GF-D8 (cell line): ENCODE data around the gene EPS8L3.
"Not testable (repeated sequence)": the region's sequence is repeated elsewhere in the genome, so short reads cannot be mapped to it uniquely, and the experiment has no call there.

Experiments
- DNase-seq: peaks from one replicate; lab custom pipeline; 2025; lab: John Stamatoyannopoulos, UW

EPS8L3 gene

DNA sequence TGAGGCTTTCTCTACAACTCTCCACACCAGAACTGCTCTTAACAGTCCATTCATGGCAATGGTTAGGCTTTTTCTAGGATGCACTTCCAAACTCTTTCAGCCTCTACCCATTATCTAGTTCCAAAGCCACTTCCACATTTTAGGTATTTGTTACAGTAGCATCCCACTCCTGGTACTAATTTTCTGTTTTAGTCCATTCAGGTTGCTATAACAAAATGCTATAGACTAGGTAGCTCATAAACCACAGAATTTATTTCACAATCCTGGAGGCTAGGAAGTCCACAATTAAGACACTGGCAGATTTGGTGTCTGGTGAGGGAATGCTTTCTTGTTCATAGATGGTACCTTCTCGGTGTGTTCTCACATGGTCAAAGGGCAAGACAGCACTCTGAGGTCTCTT lies 17.3 kb upstream of the EPS8L3 start:
- DNase-seq, result no peak

DNA sequence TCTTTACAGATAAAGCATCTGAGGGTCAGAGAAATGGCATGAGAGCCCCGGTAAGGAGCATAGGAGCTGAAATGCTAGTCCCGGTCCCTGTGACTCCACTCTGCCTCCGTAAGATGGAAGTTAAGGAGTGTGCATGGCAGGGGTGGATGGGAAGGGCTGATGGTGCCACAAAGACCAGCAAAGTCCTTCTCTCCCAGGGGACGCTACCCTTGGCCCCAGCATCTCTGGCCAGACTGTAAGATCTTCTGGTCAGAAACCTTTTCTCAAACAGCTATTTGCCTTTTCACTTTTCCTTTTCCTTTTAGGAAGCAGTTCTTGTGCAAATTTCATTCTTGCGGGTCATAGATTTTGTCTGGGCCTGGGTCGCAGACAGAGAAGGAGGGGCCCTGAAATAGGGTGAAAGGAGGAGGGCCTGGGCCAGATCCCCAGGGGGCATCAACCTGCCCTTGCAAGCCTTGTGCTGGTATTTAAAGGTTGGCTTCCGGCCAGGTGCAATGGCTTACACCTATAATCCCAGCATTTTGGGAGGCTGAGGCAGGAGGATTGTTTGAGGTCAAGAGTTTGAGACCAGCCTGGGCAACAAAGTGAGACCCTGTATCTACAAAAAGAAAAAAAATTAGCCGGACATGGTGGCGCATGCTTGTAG lies 14.4 kb upstream of the EPS8L3 start:
- no peak for DNase-seq

DNA sequence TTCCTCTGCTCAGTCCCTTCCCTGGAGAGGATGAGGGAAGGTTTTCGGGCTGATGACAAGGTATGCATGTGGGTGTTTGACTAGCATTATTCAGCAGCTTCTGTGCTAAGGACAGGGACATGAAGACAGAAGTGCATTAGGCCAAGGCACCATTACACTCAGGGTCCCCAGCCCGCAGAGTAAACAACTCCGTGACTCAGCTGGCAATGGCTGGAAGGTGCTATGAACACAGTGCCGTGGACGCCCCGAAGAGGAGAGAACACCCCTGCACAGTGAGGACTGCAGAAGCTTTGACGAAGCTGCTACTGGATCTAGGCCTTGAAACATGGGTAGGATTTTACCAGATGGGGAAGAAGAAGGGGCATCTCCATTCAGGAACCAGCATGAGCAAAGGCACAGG lies 13.7 kb upstream of the EPS8L3 start:
- DNase-seq, result no peak

DNA sequence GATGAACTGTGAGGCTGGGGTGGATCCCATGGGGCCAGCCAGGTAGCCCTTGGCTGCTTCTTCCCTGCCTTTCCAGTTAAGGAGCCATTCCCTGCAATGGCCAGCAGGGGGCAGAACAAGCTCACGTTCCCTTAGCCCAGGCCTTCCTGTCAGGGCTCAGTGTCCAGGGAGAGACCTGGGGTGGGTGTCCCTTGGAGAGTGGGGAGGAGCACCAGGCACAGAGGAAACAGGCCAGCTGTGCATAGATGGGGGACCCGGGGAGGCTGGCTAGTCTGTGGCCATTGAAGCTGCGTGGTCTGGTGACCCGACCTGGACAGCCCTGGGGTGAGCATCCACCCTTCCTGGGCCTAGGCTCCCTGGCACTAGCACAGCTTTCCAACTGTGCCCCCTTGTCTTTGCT lies 13.2 kb upstream of the EPS8L3 start:
- no peak for DNase-seq

DNA sequence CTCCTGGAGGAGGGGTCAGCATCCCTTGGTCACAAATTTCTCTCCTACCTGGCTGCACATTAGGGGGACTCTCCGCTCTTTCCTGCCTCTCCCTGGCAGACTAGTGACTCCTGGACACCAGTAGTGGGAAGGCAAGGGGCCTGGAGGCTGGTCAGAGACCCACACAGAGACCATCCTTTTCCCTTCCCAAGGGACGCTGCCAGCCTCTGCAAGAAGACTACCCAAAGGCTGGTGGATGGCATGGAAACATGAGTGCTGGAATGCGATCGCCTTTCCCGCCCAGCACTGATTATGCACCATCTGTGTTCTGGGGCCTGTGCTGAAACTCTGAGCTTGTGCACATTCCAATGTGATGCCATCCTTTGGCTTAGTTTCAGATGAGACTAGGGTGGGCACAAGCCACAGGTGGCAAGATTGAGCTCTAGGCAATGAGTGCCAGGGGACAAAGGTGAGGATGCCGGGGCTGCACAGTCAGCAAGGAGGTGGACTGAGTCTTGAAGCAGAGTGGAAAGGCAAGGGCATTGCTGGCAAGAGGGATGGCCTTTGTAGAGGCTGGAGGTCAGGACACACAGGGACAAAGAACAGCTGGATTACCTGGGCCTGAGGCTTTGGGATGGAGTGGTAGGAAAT lies 12.6 kb upstream of the EPS8L3 start:
- no peak for DNase-seq

DNA sequence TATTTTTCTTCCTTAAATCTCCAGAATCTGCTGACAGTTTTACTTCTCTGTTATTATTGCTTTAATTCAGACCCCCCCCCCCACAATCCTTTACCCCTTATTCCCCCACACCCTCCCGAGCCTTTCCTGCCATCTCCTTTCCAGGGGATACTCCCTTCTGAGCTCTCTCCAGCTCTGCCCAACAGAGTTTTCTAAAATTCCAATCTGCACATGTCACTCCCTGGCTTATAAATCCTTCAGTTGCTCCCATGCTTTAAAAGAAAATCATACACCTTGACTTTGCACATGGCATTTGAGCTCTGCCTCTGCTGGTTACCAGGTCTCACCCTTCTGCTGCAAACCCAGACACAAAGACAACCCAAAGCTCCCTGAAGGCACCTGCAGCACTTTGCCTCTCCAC lies 11.7 kb upstream of the EPS8L3 start:
- no peak for DNase-seq

DNA sequence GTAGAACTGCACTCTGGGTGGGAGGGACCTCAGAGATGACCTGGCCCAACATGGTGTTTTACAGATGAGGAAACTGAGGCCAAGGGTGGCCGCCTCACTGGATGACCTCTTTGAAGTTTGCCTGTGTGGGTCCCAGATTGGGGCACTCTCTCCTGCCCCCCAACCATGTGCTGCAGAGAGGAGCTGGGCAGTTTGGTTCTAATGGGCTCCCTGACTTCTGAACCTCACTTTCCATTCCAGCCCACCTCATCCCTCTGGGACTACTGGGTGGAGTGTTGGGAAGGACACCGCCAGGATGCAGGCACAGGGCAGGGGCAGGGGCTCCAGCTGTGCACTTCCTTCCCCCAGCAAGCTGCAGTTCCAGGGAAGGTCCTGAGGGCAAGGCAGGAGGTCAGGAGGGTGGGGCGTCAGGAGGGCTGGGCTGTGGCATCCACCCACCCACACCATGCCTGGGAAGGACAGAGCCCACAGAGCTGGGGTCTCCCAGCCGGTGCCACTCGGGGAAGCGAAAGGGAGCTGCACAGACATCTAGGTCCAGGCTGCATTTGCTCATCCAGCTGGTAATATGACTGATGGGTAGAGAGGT lies 10.3 kb upstream of the EPS8L3 start:
- DNase-seq, result no peak

DNA sequence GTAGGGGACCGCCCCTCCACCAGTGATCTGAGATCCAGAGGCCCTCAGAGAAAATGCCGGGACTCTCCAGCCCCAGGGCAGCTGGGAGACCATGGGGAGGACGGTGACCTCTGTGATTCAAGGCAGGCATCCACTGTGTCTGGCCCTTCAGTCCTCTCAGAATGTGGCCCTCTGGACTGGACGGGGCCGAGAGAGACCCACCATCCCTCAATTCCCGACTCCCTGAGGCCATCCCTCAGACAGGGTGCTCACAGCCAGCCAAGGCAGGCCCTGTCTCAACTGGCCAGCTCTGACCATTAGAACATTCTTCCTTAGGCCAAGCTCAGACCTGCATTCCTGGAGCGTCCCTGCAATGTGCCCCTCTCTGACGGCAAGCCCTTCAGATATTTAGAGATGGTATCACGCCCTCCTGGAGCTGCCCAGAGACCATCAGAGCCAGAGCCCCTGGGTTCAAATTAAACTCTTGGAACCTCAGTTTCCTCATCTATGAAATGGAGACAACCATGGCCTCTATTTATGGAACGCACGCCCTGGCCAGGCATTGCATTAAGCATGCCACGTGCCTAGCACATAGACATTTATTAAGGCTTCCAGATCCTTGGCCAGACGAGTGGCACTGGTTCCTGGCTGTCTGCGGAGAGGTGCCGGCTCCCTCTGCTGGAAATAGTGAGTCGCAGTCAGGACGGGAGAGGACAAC lies 9.6 kb upstream of the EPS8L3 start:
- DNase-seq, result peak; percentile 32

DNA sequence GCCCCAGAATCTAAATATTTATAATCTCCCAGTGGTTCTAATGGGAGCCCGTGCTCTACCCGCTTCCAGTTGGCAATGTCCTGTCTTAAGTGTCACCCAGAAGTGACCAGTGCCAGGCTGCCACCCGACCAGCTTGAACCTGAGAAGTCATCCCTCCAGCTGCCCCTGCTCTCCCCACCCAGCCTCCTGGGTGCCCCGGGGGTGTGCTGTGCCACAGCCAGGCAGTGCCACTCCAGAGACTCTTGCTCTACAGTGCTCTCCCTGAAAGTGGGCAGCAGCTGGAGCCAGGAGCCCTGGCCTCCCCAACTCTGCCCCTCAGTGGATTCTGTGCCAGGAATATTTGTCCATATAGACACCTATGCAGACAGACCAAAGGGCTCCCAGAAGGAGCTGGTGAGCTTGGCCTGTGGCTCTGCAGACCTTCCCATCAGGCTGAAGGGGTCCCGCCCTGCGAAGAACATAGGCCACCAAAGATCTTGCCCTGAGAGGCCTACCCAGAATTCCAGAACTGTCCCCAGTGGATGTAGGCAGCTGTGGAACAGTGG lies 9.0 kb upstream of the EPS8L3 start:
- no peak for DNase-seq

DNA sequence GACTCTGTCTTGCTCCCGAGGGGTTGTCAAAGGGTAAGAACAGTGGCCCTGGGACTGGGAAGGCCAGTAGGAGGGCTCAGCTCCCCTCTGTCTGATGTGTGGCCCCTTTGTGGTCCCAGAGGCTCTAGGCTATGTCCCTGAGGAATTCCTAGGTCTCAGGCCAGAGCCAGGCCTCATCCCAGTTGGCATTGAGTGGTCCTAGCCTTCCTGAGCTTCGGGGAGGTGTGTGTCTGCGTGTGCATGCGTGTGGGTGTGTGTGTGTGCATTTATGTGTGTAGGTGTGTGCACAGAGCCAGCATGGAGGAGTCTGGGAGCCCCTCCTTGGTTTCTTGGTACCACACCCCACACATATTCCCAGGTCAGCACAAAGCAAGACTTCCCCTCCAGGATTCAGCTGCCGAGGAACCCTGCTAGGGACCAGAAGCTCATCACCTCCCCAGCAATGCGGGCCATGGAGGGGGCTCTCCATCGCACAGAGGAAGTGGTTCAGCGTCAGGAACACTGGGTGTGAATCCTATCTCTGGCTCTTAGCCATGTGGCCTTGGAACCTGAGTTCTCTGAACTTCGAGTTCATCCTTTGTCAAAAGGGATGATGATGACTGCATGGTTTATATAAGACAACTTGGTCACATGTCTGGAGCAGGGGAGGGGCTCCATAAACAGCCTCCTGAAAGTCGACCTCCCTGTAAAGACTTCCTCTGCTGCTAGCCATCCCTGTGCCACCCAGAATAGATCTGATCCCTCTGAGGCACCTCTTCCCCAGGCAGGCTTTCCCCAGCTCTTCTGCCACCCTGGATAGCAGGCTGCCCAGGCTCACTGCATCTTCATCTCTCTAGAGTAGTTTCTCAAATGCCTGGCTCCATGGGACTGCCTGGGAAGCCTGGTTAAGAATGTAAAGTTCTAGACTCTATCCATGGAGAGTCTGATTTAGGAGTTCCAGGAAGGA lies 8.3 kb upstream of the EPS8L3 start:
- no peak for DNase-seq

DNA sequence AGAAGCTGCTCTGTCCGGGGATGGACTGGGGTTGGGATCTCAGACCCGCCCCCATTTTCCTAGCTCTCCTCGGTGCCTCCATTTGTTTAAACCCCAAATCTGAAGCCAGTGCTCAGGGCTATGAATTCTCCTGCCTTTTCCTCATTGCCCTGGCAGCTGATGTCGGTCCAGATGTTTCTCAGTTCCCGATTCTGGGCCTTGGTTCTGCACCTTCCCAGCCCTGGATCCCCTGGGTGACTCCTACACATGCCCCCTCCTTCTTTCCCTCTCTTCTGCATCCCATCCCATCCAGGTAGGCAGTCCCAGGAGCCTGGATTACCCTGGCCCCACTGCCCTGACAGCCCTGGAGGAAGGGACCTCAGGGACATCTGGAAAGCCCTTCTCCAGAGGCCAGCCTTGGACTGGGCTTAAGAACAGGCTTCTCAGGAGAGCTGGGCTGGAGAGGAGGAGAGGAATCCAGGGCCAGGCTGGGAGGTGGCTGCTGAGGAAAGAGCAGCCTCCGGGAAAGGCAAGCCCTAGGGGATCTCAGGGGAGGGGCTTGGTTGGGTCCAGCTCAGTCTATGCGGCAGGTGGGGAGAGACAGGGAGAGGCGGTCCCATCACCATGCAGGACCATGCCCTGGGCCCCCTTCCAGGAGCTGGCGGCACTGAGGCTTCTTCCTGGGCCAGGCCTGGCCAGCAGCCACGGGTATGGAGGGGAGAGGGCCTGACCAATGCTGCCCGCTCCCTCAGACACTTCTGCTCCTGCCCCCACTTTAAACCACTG lies 6.8 kb upstream of the EPS8L3 start:
- no peak for DNase-seq

DNA sequence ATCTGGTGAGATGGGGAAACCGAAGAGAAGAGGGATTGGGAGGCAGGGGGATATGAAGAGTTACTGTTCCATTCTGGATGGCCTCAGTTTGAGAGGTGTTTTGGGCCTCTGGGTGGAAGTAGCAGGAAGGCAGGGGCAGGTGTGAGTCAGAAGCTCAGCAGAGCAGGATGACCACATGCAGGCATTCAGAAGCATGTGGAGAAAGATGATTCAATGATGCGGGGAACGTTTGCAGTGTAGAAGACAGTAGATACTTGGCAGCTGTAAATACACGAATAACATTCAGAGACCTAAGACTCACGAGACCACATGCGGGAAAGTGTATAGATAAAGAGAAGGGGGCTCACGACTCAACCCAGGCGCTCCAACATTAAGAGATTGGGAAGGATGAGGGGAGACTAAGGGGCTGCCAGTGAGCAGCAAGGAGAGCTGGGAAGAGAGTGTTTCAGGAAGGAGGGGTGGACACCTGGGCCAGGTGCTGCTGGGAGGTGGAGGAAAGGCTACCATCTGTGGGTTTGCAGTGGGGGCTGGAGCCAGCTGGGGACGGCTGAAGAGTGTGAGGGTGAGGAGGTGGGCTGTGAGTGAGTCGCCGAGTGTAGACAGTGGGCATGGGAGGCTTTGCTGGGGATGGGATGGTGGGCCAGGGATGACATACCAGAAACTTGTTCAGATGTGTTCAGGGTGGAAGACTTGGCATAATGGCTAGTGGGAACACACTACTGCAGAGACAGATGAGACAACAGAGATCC lies 5.8 kb upstream of the EPS8L3 start:
- DNase-seq, result no peak

DNA sequence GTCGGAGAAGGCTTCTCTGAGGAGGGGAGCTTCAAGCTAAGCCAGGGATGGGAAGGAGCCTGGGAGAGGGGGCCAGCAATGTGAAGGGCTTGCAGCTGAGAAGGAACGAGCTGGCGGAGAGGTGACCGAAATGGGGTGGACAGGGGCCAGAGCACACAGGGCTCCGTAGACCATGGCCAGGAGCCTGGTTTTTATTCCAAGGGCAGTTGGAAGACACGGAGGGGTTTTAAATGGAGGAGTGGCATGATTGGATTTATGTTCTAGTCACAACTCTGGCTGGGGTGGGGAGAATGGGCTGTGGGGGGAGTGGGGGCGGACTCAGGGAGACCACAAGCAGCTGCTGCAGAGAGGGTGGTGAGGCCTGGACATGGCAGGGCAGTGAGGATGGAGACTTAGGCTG lies 5.1 kb upstream of the EPS8L3 start:
- no peak for DNase-seq

DNA sequence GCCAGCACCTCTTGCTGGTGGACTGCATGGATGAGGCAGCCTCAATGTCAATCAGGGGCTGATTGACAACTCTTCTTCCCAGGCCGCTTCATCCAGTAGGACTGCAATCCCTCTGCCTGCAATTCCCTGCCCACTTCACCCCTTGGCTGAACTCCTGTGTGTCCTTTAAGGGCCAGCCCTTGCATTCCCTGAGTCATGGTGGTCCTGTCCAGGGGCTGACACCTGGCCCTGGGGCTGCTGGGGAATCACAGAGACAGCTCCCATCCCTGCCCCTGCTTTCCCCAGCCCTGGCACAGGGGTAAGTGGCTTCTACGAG lies 4.6 kb upstream of the EPS8L3 start:
- DNase-seq, result no peak

DNA sequence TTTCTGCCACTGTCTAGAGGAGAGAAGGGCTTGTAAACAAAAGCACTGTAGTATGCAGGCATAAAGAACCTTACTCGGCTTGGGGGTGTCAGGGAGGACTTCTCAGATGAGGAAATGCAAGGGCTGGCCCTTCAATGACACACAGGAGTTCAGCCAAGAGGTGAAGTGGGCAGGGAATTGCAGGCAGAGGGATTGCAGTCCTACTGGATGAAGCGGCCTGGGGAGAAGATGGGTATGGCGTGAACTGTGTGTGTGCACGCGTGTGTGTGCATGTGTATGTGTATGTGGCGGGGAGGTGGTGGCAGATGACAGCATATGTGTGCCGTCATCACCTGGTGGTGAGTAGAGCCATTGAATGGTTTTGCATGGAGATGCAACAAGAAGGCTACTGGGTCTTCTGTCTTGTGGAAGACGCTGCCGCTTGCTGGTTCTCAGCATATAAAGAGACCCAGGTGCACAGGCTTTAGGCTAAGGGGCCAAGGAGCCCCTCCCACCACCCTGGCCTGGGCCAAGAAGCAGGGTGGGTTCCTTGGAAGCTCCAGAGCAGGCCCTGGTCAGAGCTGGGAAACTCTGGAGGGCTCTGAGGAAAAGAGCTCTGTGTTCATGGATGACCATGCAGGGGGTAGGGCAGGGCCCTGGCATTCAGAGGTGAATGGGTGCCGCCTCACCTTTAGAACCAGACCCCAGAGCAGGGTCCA lies 4.1 kb upstream of the EPS8L3 start:
- DNase-seq, result no peak

DNA sequence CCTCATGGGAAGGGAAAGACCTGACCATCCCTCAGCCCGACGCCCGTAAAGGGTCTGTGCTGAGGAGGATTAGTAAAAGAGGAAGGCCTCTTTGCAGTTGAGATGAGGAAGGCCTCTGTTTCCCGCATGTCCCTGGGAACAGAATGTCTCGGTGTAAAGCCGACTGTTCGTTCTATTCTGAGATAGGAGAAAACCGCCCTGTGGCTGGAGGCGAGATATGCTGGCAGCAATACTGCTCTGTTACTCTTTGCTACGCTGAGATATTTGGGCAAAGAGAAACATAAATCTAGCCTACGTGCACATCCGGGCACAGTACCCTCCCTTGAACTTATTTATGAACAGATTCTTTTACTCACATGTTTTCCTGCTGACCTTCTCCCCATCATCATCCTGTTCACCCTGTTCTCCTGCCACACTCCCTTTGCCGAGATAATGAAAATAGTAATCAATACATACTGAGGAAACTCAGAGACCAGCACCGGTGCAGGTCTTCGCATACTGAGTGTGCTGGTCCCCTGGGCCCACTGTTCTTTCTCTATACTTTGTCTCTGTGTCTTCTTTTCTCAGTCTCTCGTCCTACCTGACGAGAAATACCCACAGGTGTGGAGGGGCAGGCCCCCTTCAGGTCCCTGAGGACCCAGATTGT lies 3.4 kb upstream of the EPS8L3 start:
- not testable (repeated sequence) for DNase-seq

DNA sequence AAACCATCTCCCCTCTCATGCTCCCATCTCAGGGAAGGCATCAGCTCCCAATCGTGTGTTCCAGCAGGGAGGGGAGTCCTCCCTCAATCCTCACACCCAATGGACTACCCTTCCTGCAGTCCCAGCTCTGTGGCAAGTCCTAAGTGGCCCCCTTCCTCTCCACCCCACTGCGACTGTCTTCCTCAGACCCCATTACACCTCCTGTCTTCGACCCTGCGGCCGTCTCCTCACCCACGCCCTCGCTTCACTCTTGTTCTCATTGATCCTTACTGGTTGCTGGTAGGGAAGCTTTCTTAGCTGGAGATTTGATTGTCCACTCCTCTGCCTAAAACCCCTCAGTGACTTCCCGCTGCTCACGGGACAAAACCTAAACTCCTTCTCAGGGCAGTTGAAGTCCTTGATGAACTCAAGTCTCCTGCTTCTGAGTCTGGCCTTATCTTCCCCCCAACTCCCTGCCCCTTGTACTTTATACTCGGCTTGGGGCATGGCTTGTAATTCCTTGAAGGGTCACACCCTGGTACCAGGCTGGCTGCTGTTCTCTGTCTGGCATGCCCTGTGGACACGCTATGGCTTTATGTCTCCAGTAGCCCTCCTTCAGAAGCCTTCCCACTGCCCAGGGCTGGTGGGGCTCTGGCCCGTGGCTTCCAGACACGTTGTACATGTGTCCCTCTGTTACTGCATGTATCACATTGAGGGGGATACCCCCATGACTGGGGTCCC lies 2.3 kb upstream of the EPS8L3 start:
- no peak for DNase-seq

DNA sequence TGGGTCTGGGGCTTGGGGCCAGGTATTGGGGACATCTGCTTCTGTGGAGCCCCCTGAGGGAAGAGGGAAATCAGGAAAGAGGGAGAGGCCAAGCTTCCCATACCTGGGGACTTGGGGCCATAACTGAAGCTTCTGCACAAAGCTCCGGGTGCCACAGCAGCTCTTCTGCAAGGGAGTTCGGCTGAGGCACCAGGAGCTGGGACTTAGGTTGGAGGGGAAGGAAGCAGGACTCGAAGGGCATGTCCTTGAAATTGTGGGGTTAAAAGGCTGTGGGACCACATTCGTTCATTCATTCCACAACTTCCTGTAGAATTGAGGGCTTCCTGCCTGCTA lies 1.7 kb upstream of the EPS8L3 start:
- DNase-seq, result no peak
